Dermis lymphatic vessel endothelial cell (primary cell): ENCODE data around the gene PKD1L1. TPM values are rescaled to one million over a fixed set of nuclear protein-coding genes. Genes with fewer than 3 reads are reported as not detected.

Experiments used
- total RNA-seq: library from RNA; depleted of rRNA; stranded (reverse); fragments of >200 nt; gene quantifications from 2 replicates; pipeline ENCODE4 v1.2.1, GENCODE V29; 2014

PKD1L1 gene, protein sequence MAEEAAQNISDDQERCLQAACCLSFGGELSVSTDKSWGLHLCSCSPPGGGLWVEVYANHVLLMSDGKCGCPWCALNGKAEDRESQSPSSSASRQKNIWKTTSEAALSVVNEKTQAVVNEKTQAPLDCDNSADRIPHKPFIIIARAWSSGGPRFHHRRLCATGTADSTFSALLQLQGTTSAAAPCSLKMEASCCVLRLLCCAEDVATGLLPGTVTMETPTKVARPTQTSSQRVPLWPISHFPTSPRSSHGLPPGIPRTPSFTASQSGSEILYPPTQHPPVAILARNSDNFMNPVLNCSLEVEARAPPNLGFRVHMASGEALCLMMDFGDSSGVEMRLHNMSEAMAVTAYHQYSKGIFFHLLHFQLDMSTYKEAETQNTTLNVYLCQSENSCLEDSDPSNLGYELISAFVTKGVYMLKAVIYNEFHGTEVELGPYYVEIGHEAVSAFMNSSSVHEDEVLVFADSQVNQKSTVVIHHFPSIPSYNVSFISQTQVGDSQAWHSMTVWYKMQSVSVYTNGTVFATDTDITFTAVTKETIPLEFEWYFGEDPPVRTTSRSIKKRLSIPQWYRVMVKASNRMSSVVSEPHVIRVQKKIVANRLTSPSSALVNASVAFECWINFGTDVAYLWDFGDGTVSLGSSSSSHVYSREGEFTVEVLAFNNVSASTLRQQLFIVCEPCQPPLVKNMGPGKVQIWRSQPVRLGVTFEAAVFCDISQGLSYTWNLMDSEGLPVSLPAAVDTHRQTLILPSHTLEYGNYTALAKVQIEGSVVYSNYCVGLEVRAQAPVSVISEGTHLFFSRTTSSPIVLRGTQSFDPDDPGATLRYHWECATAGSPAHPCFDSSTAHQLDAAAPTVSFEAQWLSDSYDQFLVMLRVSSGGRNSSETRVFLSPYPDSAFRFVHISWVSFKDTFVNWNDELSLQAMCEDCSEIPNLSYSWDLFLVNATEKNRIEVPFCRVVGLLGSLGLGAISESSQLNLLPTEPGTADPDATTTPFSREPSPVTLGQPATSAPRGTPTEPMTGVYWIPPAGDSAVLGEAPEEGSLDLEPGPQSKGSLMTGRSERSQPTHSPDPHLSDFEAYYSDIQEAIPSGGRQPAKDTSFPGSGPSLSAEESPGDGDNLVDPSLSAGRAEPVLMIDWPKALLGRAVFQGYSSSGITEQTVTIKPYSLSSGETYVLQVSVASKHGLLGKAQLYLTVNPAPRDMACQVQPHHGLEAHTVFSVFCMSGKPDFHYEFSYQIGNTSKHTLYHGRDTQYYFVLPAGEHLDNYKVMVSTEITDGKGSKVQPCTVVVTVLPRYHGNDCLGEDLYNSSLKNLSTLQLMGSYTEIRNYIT (N-terminal part only)
- 0.09 and 0.11 TPM in 2 replicates for total RNA-seq

DNA sequence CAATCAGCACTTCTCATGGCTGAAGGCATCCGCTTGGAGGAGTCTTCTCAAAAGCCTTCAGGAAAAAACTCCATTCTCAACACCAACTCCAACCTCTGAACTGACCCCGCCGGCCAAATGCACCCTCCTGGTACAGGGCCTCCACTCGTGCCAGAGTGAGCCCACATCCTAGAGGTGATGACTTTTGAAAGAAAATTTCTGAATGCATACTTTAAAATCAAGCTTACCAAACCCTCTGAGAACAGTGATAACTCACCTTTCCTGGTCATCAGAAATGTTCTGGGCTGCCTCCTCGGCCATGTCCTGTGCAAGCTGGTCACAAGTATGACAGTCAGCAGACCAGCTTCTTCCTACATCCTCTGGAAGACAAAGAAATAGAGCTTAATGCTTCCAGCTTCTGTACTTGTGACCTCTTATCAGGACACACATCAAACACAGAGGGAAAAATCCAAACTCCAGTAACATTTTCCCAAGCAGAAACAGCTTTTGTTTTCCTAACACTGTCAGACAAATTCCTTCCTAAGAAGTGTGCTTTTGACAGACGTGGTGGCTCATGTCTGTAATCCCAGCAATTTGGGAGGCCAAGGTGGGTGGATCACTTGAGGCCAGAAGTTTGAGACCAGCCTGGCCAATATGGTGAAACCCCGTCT, at the start of gene PKD1L1:
TSS of gene PKD1L1 (minus strand) at position 326 of the 650 bp plus-strand sequence. CDS start at position 300, 26 bp downstream.

DNA sequence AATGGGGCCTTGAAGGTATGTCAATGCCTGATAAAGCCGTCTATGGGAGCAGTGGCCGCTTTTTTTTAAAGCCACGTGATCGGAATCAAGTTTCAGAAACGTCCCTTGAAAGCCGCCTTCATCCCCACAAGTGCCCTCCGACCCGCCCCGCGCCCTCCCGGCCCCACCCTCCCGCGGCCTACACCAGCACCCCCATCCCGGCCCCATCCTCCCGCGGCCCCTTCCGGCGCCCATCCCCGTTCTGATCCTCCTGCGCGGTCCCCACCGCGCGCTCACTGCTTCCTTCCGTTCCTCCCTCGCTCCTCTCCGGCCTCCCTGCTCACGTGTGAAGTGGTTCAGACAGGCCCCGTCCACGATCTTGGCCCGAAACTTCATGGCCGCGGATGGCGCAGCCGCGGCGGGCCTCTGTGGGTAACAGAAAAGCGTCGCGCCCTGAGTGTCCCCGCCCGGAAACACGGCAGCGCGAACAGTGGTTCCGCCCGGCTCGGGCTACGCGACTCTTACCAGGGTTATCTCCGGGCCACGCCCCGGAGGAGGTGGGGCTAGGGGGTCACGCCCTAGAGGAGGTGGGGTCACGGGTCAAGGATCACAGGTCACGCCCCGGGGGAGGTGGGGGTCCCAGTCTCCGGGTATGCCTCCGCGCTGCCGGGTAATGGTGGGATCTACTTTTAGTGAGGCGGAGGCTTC, 31.0 kb upstream of the PKD1L1 start, which contains the start of gene HUS1:
TSS of gene HUS1 (minus strand) at position 471 of the 687 bp plus-strand sequence. CDS start at position 375, 96 bp downstream.

Other genes starting within 250 kb of the PKD1L1 start
- gene HUS1, start 31.1 kb upstream of the PKD1L1 start, total RNA-seq, result 10.1 and 11.4 TPM in 2 replicates
- not detected in 2 replicates for gene SUN3, start 80.6 kb upstream of the PKD1L1 start, total RNA-seq
- not detected in 2 replicates for gene C7orf57, start 87.1 kb upstream of the PKD1L1 start, total RNA-seq
- gene UPP1, start 140.8 kb upstream of the PKD1L1 start, total RNA-seq, result 4.2 and 9.3 TPM in 2 replicates
- under 0.01 TPM in 1 of 2 replicates, not detected in the other for gene ABCA13, start 223.0 kb upstream of the PKD1L1 start, total RNA-seq